Osteocyte (in vitro differentiated cells): ENCODE measurements around the gene ZYG11B. TPM values are rescaled to one million over a fixed set of nuclear protein-coding genes. Genes with fewer than 3 reads are reported as not detected.
"Not testable (repeated sequence)": the region's sequence is repeated elsewhere in the genome, so short reads cannot be mapped to it uniquely, and the experiment has no call there.

ENCODE experiments used
- DNase-seq: peaks from one replicate; pipeline ENCODE4 v3.0.0; 2021; ENCODE audit warnings: mixed read lengths; ENCODE audit not compliant: unreplicated experiment; ENCODE audit errors: extremely low spot score
- H3K27ac Mint-ChIP-seq: one replicate; pipeline ENCODE4 v1.8.0; 2021; ENCODE audit warnings: mild to moderate bottlenecking, mixed read lengths; ENCODE audit not compliant: unreplicated experiment
- H3K27me3 Mint-ChIP-seq: one replicate; pipeline ENCODE4 v1.8.0; 2021; ENCODE audit warnings: mixed read lengths; ENCODE audit not compliant: unreplicated experiment
- H3K36me3 Mint-ChIP-seq: one replicate; pipeline ENCODE4 v1.8.0; 2021; ENCODE audit warnings: mixed read lengths; ENCODE audit not compliant: unreplicated experiment
- H3K4me1 Mint-ChIP-seq: one replicate; pipeline ENCODE4 v1.8.0; 2021; ENCODE audit warnings: mixed read lengths; ENCODE audit not compliant: unreplicated experiment
- H3K4me3 Mint-ChIP-seq: one replicate; pipeline ENCODE4 v1.8.0; 2021; ENCODE audit warnings: mild to moderate bottlenecking, moderate library complexity, mixed read lengths; ENCODE audit not compliant: unreplicated experiment
- H3K9me3 Mint-ChIP-seq: one replicate; pipeline ENCODE4 v1.8.0; 2021; ENCODE audit warnings: mixed read lengths; ENCODE audit not compliant: unreplicated experiment
- total RNA-seq: library from RNA; stranded (reverse); gene quantifications from 2 replicates; pipeline ENCODE4 v1.2.1, GENCODE V29; 2021
- TF ChIP-seq, protein P1 (sequence below): fragments of 200-600 bp; sonication (generic); IDR thresholded peaks from 2 replicates; pipeline ENCODE4 v1.5.0; 2021; ENCODE audit warnings: antibody characterized with exemption, mild to moderate bottlenecking, moderate library complexity

The ZYG11B gene
- total RNA-seq, 1 donor from 2014 or later, result 34.3 TPM

DNA sequence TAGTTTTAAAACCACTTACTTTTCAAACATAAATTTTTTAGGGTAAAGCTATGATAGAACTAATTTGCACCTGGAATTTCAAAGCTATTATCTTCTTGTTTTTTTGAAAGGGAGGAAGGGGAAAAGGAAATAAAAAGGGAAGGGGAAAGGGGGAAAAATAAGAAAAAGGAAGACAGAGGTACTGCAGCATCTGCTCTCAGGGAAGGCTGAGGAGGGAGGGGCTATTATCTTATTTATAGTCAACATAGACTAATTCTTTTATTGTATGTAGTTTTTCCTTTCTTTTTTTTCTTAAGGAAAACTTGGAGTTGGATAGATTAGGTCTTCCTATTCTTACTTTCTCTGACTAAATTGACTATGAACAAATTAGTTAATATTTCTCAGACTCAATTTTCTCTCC, 74.8 kb downstream of the ZYG11B start:
- no peaks in the 10 kb centered on the region for H3K27me3 Mint-ChIP-seq
- H3K36me3 Mint-ChIP-seq, result peaks cover 14% of the 10 kb centered on the region
- no peak overlapping the region for H3K4me3 Mint-ChIP-seq
- no peaks in the 10 kb centered on the region for H3K9me3 Mint-ChIP-seq
- no peaks in the 10 kb centered on the region for H3K4me1 Mint-ChIP-seq
- TF ChIP-seq, protein P1, sequence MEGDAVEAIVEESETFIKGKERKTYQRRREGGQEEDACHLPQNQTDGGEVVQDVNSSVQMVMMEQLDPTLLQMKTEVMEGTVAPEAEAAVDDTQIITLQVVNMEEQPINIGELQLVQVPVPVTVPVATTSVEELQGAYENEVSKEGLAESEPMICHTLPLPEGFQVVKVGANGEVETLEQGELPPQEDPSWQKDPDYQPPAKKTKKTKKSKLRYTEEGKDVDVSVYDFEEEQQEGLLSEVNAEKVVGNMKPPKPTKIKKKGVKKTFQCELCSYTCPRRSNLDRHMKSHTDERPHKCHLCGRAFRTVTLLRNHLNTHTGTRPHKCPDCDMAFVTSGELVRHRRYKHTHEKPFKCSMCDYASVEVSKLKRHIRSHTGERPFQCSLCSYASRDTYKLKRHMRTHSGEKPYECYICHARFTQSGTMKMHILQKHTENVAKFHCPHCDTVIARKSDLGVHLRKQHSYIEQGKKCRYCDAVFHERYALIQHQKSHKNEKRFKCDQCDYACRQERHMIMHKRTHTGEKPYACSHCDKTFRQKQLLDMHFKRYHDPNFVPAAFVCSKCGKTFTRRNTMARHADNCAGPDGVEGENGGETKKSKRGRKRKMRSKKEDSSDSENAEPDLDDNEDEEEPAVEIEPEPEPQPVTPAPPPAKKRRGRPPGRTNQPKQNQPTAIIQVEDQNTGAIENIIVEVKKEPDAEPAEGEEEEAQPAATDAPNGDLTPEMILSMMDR, result no peak
- no peak for DNase-seq
- no peak overlapping the region for H3K27ac Mint-ChIP-seq

DNA sequence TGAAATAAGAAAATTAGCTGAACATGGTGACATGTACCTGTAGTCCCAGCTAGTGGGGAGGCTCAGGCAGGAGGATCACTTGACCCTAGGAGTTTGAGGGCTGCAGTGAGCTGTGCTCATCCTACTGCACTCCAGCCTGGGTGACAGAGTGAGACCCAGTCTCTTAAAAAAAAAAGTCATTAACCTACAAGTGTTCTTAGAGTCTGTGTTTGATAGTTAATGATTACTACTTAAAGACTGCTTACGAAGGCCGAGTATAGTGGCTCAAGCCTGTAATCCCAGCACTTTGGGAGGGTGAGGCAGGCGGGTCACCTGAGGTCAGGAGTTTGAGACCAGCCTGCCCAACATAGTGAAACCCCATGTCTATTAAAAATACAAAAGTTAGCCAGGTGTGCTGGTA, 77.8 kb downstream of the ZYG11B start:
- not testable (repeated sequence) for H3K27me3 Mint-ChIP-seq, H3K4me3 Mint-ChIP-seq, H3K9me3 Mint-ChIP-seq, DNase-seq, H3K27ac Mint-ChIP-seq, H3K4me1 Mint-ChIP-seq
- peaks cover 17% of the 10 kb centered on the region for H3K36me3 Mint-ChIP-seq

DNA sequence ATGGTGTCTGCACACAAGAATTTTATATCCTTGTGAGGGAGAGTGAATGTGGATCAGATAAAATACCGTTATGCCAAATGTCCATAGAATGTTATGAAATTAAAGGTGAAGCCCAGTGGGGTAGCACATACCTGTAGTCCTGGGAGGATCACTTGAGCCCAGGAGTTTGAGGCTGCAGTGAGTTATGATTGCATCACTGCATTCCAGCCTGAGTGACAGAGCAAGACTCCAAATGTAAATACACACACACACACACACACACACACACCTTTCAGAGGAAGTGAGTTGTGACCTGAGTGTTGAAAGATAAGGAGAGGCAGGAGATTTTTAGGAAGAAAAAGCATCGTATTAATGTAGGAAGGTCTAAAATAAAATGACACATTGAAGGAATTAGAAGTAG, 88.2 kb downstream of the ZYG11B start:
- Mint-ChIP-seq H3K4me3 (no peak overlapping the region), H3K36me3 (peaks cover 41% of the 10 kb centered on the region), H3K27ac (no peak overlapping the region), H3K4me1 (no peaks in the 10 kb centered on the region), H3K27me3 (no peaks in the 10 kb centered on the region), H3K9me3 (no peaks in the 10 kb centered on the region)
- no peak for DNase-seq
- TF ChIP-seq, protein P1, result no peak

DNA sequence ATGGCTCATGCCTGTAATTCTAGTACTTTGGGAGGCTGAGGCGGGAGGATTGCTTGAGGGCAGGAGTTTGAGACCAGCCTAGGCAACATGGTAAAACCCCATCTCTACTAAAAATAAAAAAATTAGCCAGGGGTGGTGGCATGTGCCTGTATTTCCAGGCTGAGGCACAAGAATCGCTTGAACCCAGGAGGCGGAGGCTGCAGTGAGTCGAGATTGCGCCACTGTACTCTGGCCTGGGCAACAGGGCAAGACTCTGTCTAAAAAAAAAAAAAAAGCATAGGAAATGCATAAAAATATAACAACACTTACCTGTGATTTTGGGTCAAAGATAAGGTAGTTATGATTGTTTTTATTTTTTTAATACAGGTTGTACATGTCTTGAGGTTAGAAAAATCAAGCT, 94.6 kb downstream of the ZYG11B start:
- H3K36me3 Mint-ChIP-seq, result peaks cover 26% of the 10 kb centered on the region
- H3K27me3 Mint-ChIP-seq, H3K4me1 Mint-ChIP-seq, DNase-seq, H3K9me3 Mint-ChIP-seq, H3K27ac Mint-ChIP-seq, H3K4me3 Mint-ChIP-seq: not testable (repeated sequence)

DNA sequence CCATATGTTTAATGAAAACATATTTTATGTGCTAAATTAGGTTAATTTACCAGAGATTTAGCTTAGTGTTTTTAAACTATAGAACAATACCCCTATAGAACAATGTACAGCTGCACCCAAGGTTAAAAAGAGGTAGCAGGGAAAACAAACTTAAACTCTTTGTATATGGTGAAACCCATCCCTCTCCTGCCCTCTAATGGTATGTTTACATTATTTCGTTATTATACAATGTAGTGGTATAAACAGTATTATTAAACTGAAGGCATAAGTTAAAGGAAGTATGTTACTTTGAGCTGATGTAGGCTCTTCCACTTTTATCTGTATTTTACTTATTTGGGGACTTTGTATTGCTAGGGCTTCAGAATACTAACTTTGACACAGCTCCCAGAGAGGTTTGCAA, 99.6 kb downstream of the ZYG11B start:
- Mint-ChIP-seq H3K27me3 (no peaks in the 10 kb centered on the region), H3K36me3 (peaks cover 15% of the 10 kb centered on the region), H3K4me3 (no peak overlapping the region), H3K4me1 (no peaks in the 10 kb centered on the region), H3K27ac (no peak overlapping the region), H3K9me3 (no peaks in the 10 kb centered on the region)
- no peak for DNase-seq
- TF ChIP-seq, protein P1, result peak; percentile 43

DNA sequence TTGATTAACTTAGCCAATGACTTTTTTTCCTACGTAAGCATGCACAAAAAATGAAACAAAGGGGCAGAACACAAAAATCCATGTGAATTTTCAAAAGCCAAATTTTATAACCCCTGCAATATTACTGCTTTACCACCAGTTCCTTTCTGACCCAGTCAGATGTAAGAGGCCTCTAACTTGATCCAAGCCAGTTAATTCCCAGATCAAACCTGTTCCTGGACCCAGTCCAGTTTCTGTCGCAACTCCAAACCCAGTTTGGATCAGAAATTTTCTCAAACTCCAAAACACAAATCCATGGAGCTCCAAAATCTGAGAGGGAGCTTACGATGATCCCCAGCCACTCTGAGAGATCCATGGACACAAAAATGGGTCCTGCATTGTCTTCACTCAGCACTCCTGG, 108.5 kb downstream of the ZYG11B start:
- no peak for DNase-seq
- TF ChIP-seq, protein P1, result no peak
- no peak overlapping the region for H3K27ac Mint-ChIP-seq
- H3K4me1 Mint-ChIP-seq, result no peaks in the 10 kb centered on the region
- H3K36me3 Mint-ChIP-seq, result no peaks in the 10 kb centered on the region
- no peak overlapping the region for H3K4me3 Mint-ChIP-seq
- H3K27me3 Mint-ChIP-seq, result no peaks in the 10 kb centered on the region
- H3K9me3 Mint-ChIP-seq, result no peaks in the 10 kb centered on the region
